Smooth muscle cell (in vitro differentiated cells): ENCODE data around the gene LAMA2. TPM values are rescaled to one million over a fixed set of nuclear protein-coding genes. Genes with fewer than 3 reads are reported as not detected.

Experiments
- DNase-seq: peaks from one replicate; lab custom pipeline; 2025; ENCODE audit not compliant: unreplicated experiment; lab: John Stamatoyannopoulos, UW
- H2AFZ ChIP-seq: fragments of 200-600 bp; sonication (generic); 2 replicates; pipeline ENCODE4 v1.6.0; 2016; ENCODE audit warnings: antibody characterized with exemption, low read depth, mild to moderate bottlenecking
- H3F3A ChIP-seq: fragments of 200-600 bp; sonication (generic); 2 replicates; pipeline ENCODE4 v1.6.0; 2017; ENCODE audit warnings: antibody characterized with exemption, low read depth
- H3K27ac ChIP-seq: fragments of 200-600 bp; sonication (generic); 2 replicates; pipeline ENCODE4 v1.5.1; 2016; ENCODE audit warnings: low read depth, mild to moderate bottlenecking
- H3K27me3 ChIP-seq: fragments of 200-600 bp; sonication (generic); 2 replicates; pipeline ENCODE4 v1.6.1; 2016; ENCODE audit warnings: low read depth, mild to moderate bottlenecking
- H3K36me3 ChIP-seq: fragments of 200-600 bp; sonication (generic); 2 replicates; pipeline ENCODE4 v1.5.1; 2016; ENCODE audit warnings: low read depth
- H3K4me1 ChIP-seq: fragments of 200-600 bp; sonication (generic); 2 replicates; pipeline ENCODE4 v1.5.1; 2016; ENCODE audit warnings: low read depth
- H3K4me2 ChIP-seq: fragments of 200-600 bp; sonication (generic); 2 replicates; pipeline ENCODE4 v1.6.0; 2016; ENCODE audit warnings: mild to moderate bottlenecking
- H3K4me3 ChIP-seq: fragments of 200-600 bp; sonication (generic); 2 replicates; pipeline ENCODE4 v1.5.1; 2016; ENCODE audit warnings: mild to moderate bottlenecking
- H3K79me2 ChIP-seq: fragments of 200-600 bp; sonication (generic); 2 replicates; pipeline ENCODE4 v1.6.0; 2016; ENCODE audit warnings: low read depth, mild to moderate bottlenecking
- H3K9ac ChIP-seq: fragments of 200-600 bp; sonication (generic); 2 replicates; pipeline ENCODE4 v1.6.0; 2016; ENCODE audit warnings: low read depth
- H3K9me3 ChIP-seq: fragments of 200-600 bp; sonication (generic); replicated peaks from 2 replicates; pipeline ENCODE4 v1.5.1; 2016; ENCODE audit warnings: low read depth
- H4K20me1 ChIP-seq: fragments of 200-600 bp; sonication (generic); 2 replicates; pipeline ENCODE4 v1.6.0; 2016; ENCODE audit warnings: low read depth
- CTCF ChIP-seq: fragments of 200-600 bp; sonication (generic); IDR thresholded peaks from 2 replicates; pipeline ENCODE4 v1.5.1; 2017; ENCODE audit warnings: borderline replicate concordance, mild to moderate bottlenecking, antibody characterized with exemption; ENCODE audit not compliant: insufficient read depth, poor library complexity, severe bottlenecking
- WGBS: methylation state at CpG from one replicate; pipeline ENCODE4 v1.1.7; 2016; ENCODE audit warnings: low lambda C conversion rate; 5-methylcytosine and 5-hydroxymethylcytosine counted together
- polyA plus RNA-seq: library from polyadenylated mRNA; unstranded; fragments of >200 nt; fragmentation: Nextera tagmentation; extraction: Ambion mirVana; gene quantifications from 2 replicates; pipeline ENCODE4 v1.2.1, GENCODE V29; 2016
- total RNA-seq: library from RNA; depleted of rRNA; stranded (reverse); fragments of >200 nt; gene quantifications from 2 replicates; pipeline ENCODE4 v1.2.3, GENCODE V29; 2014

The LAMA2 gene
- total and polyA plus RNA-seq, 2 experiments from 2014 or later: 21.7 to 92.9 TPM

GRCh38 chr6:129390900-129391299 lies 508.0 kb downstream of the LAMA2 start:
- H3K4me1 ChIP-seq: no peaks in the 10 kb centered on the region
- H3K27me3 ChIP-seq: no peaks in the 10 kb centered on the region
- H3K27ac ChIP-seq: no peak overlapping the region
- no peak for TF ChIP-seq CTCF
- no peaks in the 10 kb centered on the region for H3K9me3 ChIP-seq
- no peaks in the 10 kb centered on the region for H3F3A ChIP-seq
- 68% methylated on average over 2 of the region's 2 CpGs for WGBS
- no peak overlapping the region for H3K4me2 ChIP-seq
- H4K20me1 ChIP-seq: no peaks in the 10 kb centered on the region
- H3K4me3 ChIP-seq: no peak overlapping the region
- H3K36me3 ChIP-seq: peaks cover 13% of the 10 kb centered on the region
- no peak overlapping the region for H3K9ac ChIP-seq
- no peak for DNase-seq
- H2AFZ ChIP-seq: no peak overlapping the region
- H3K79me2 ChIP-seq: no peaks in the 10 kb centered on the region

GRCh38 chr6:129393654-129394053 lies 510.7 kb downstream of the LAMA2 start:
- no peaks in the 10 kb centered on the region for H3F3A ChIP-seq
- no peak overlapping the region for H3K9ac ChIP-seq
- H3K9me3 ChIP-seq: no peaks in the 10 kb centered on the region
- H3K27me3 ChIP-seq: no peaks in the 10 kb centered on the region
- no peak overlapping the region for H3K4me3 ChIP-seq
- no peak for DNase-seq
- H3K79me2 ChIP-seq: no peaks in the 10 kb centered on the region
- no peak overlapping the region for H2AFZ ChIP-seq
- H3K4me2 ChIP-seq: no peak overlapping the region
- H3K36me3 ChIP-seq: peaks cover 4% of the 10 kb centered on the region
- H3K27ac ChIP-seq: no peak overlapping the region
- H3K4me1 ChIP-seq: no peaks in the 10 kb centered on the region
- H4K20me1 ChIP-seq: no peaks in the 10 kb centered on the region
- 95% methylated on average over 2 of the region's 2 CpGs for WGBS
- TF ChIP-seq CTCF: no peak

- Histone ChIP-seq H3K4me1 (no peaks in the 10 kb centered on the region), H3K27me3 (no peaks in the 10 kb centered on the region), H4K20me1 (no peaks in the 10 kb centered on the region), H3K79me2 (no peaks in the 10 kb centered on the region), H3K9me3 (no peaks in the 10 kb centered on the region), H3K4me3 (no peak overlapping the region), H2AFZ (no peak overlapping the region), H3K4me2 (no peak overlapping the region), H3K9ac (no peak overlapping the region), H3K27ac (no peak overlapping the region), H3K36me3 (peaks cover under 1% of the 10 kb centered on the region), H3F3A (no peaks in the 10 kb centered on the region)
- TF ChIP-seq CTCF: no peak
- 86% methylated on average over 4 of the region's 4 CpGs for WGBS
- no peak for DNase-seq
Observed at GRCh38 chr6:129398764-129399163, 515.8 kb downstream of the LAMA2 start.

GRCh38 chr6:129402244-129402643 lies 519.3 kb downstream of the LAMA2 start:
- no peaks in the 10 kb centered on the region for H3K27me3 ChIP-seq
- H2AFZ ChIP-seq: no peak overlapping the region
- H3K4me1 ChIP-seq: no peaks in the 10 kb centered on the region
- WGBS: 55% methylated on average over 1 of the region's 1 CpG
- H3F3A ChIP-seq: no peaks in the 10 kb centered on the region
- H3K4me2 ChIP-seq: no peak overlapping the region
- no peaks in the 10 kb centered on the region for H4K20me1 ChIP-seq
- DNase-seq: no peak
- TF ChIP-seq CTCF: no peak
- H3K9me3 ChIP-seq: no peaks in the 10 kb centered on the region
- no peaks in the 10 kb centered on the region for H3K79me2 ChIP-seq
- no peak overlapping the region for H3K9ac ChIP-seq
- H3K4me3 ChIP-seq: no peak overlapping the region
- H3K27ac ChIP-seq: no peak overlapping the region
- peaks cover 8% of the 10 kb centered on the region for H3K36me3 ChIP-seq
